Hepatocyte (in vitro differentiated cells): Measurements from ENCODE around the gene CYP11A1.

Experiments used
- EZH2 ChIP-seq: fragments of 200-600 bp; sonication (generic); IDR thresholded peaks from 2 replicates; pipeline ENCODE4 v1.6.1; 2016; ENCODE audit warnings: antibody characterized with exemption, mild to moderate bottlenecking, borderline replicate concordance
- EZH2phosphoT487 ChIP-seq: fragments of 200-600 bp; sonication (generic); IDR thresholded peaks from one replicate; pipeline ENCODE4 v1.6.1; 2018; ENCODE audit warnings: antibody characterized with exemption, mild to moderate bottlenecking, low read depth, moderate library complexity; ENCODE audit not compliant: unreplicated experiment, severe bottlenecking
- TF ChIP-seq, protein P1 (sequence below): fragments of 200-600 bp; sonication (generic); IDR thresholded peaks from 2 replicates; pipeline ENCODE4 v1.5.1; 2016; ENCODE audit warnings: antibody characterized with exemption, mild to moderate bottlenecking; ENCODE audit not compliant: poor library complexity

DNA sequence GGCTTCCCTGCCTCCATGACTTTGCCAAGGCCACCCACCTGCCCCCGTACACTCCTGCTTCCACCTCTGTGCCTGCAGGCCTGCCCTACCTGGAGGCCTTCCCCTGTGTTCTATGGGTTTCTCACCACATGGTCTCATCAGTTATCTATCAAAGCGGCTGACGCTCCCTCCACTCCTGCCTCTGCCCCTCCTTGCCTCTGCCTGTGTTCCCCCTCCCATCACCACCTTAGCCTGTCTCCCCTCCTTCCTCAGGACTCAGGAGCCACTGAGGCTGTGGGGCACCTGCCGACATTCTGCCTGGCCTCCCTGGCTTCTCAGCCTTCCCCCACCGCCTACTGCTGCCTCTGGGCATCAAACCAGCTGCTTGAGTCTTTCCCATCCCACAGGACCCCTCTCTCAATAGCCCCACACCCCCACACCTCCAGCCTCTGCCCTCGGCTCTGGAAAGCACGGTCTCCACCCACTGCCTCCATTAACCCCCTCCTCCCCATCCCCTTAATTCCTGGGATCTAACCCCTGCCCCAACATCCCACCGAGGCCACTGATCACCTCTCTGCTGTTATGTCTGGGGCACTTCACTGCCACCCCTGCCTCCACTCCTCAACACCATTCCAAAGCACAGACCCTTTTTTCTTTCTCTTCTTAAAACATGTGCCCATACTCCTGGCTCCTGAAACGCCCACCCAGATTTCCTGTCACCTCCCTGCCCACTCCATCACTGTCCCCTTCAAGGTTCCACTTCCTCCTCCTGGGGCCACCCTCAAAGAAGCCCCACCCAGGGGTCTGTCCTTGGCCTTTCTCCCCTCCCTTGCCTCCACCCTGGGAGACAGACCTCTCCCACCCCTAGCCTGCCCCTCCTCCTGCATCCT, 24.4 kb upstream of the CYP11A1 start:
- TF ChIP-seq EZH2phosphoT487 (no peak), EZH2 (no peak)
- TF ChIP-seq, protein P1, sequence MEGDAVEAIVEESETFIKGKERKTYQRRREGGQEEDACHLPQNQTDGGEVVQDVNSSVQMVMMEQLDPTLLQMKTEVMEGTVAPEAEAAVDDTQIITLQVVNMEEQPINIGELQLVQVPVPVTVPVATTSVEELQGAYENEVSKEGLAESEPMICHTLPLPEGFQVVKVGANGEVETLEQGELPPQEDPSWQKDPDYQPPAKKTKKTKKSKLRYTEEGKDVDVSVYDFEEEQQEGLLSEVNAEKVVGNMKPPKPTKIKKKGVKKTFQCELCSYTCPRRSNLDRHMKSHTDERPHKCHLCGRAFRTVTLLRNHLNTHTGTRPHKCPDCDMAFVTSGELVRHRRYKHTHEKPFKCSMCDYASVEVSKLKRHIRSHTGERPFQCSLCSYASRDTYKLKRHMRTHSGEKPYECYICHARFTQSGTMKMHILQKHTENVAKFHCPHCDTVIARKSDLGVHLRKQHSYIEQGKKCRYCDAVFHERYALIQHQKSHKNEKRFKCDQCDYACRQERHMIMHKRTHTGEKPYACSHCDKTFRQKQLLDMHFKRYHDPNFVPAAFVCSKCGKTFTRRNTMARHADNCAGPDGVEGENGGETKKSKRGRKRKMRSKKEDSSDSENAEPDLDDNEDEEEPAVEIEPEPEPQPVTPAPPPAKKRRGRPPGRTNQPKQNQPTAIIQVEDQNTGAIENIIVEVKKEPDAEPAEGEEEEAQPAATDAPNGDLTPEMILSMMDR: no peak
